NCI-H2029 (cell line): ENCODE results near the gene MRPL19.

Experiments
- DNase-seq: peaks from one replicate; lab custom pipeline; 2025; lab: John Stamatoyannopoulos, UW

Gene MRPL19

DNA sequence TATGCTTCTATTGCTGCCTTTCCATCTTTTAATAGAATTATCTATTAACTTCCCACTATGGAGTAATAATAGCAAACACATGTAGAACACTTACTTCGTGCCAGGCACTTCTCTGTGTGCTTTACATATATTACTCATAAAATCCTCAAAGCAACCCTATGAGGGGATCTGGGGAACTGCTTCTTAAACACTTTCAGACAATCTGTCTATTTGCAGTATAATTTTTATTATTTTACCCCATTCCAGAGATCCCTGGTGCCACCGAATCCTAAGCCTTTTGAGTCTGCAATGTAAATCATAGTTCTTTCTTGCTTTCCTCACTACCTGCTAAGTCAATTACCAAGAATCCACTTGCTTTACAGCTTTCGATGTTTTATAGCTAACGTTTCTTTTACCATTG lies 89.7 kb downstream of the MRPL19 start:
- DNase-seq: no peak

DNA sequence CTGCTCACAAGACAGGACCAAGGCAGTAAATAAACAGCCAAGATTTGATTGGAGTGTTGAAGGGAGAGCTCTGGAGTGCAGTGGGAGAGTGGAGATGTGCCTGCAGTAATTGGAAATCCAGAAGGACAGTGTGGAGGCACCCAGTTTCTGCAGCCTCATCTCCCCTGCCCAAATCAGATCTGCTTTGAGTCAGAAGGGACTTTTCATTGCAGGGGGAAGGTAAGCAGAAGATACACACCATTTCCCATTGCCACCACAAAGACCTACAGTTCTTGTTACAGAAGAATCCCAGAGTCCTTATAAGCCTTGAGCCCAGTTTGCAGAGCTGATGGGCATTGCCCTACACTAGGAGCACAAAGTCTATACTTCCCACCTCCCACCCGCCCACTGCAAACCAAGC lies 91.4 kb downstream of the MRPL19 start:
- DNase-seq: no peak
